Measurements from ENCODE around the gene FTSJ1.

Gene FTSJ1

GRCh38 chrX:48507246-48507645, 31.2 kb downstream of the FTSJ1 start:
- no peak for DNase-seq (ENCODE audit: insufficient read length, low spot score)
- no peak for TF ChIP-seq POLR2AphosphoS5 (IDR thresholded peaks at IDR 0.05; ENCODE audit: low read depth, low read length)
- no peak for TF ChIP-seq PAX5 (IDR thresholded peaks at IDR 0.05; ENCODE audit: insufficient read depth, low read length, severe bottlenecking)
- no peak for TF ChIP-seq TAF1 (IDR thresholded peaks at IDR 0.05; ENCODE audit: low read depth, low read length)
- no peak for TF ChIP-seq POU2F2 (IDR thresholded peaks at IDR 0.05; ENCODE audit: low read depth, low read length)
- TF ChIP-seq SPI1 (IDR thresholded peaks at IDR 0.05; ENCODE audit: low read depth, low read length), result no peak
- TF ChIP-seq POLR2A (IDR thresholded peaks at IDR 0.05; ENCODE audit: low read depth, low read length), result no peak
- no peak for FAIRE-seq

- no peak for TF ChIP-seq SPI1 (IDR thresholded peaks at IDR 0.05; ENCODE audit: low read depth, low read length)
- peak; percentile 61 for TF ChIP-seq POLR2A (IDR thresholded peaks at IDR 0.05; ENCODE audit: low read depth, low read length)
- TF ChIP-seq POU2F2 (IDR thresholded peaks at IDR 0.05; ENCODE audit: low read depth, low read length), result peak; percentile 73; the same call in 1 of the 2 replicates
- 0 out of 2 replicates have a peak, but pooled peaks have one; percentile 51 for TF ChIP-seq POLR2AphosphoS5 (IDR thresholded peaks at IDR 0.05; ENCODE audit: low read depth, low read length)
- DNase-seq (ENCODE audit: insufficient read length, low spot score) (peak; percentile 92), FAIRE-seq (peak; percentile 93)
These were observed 32.6 kb downstream of the FTSJ1 start, which contains the start of gene PORCN for GRCh38 chrX:48508400-48509244. PORCN (plus strand) TSS chrX:48508992; CDS start chrX:48509821, 829 bp downstream.

GRCh38 chrX:48509245-48509590, 33.2 kb downstream of the FTSJ1 start:
- DNase-seq (ENCODE audit: insufficient read length, low spot score) (no peak), FAIRE-seq (no peak)
- TF ChIP-seq POLR2AphosphoS5 (IDR thresholded peaks at IDR 0.05; ENCODE audit: low read depth, low read length), result no peak
- TF ChIP-seq PAX5 (IDR thresholded peaks at IDR 0.05; ENCODE audit: insufficient read depth, low read length, severe bottlenecking), result no peak

- TF ChIP-seq SPI1 (IDR thresholded peaks at IDR 0.05; ENCODE audit: low read depth, low read length) (no peak), PAX5 (IDR thresholded peaks at IDR 0.05; ENCODE audit: insufficient read depth, low read length, severe bottlenecking) (no peak), POLR2AphosphoS5 (IDR thresholded peaks at IDR 0.05; ENCODE audit: low read depth, low read length) (no peak), POLR2A (IDR thresholded peaks at IDR 0.05; ENCODE audit: low read depth, low read length) (no peak), TAF1 (IDR thresholded peaks at IDR 0.05; ENCODE audit: low read depth, low read length) (no peak), POU2F2 (IDR thresholded peaks at IDR 0.05; ENCODE audit: low read depth, low read length) (no peak)
- peak; percentile 52 for FAIRE-seq
These were observed 33.6 kb downstream of the FTSJ1 start for GRCh38 chrX:48509619-48510018.

GRCh38 chrX:48511560-48511959, 35.6 kb downstream of the FTSJ1 start:
- no peak for FAIRE-seq
- TF ChIP-seq PAX5 (IDR thresholded peaks at IDR 0.05; ENCODE audit: insufficient read depth, low read length, severe bottlenecking) (no peak), POLR2A (IDR thresholded peaks at IDR 0.05; ENCODE audit: low read depth, low read length) (no peak), TAF1 (IDR thresholded peaks at IDR 0.05; ENCODE audit: low read depth, low read length) (no peak), SPI1 (IDR thresholded peaks at IDR 0.05; ENCODE audit: low read depth, low read length) (no peak), POU2F2 (IDR thresholded peaks at IDR 0.05; ENCODE audit: low read depth, low read length) (no peak), POLR2AphosphoS5 (IDR thresholded peaks at IDR 0.05; ENCODE audit: low read depth, low read length) (no peak)
- DNase-seq (ENCODE audit: insufficient read length, low spot score), result no peak

More at GRCh38 chrX:48509619-48510018, 33.6 kb downstream of the FTSJ1 start:
- no peak for DNase-seq (ENCODE audit: insufficient read length, low spot score)

GRCh38 chrX:48512371-48512935, 36.5 kb downstream of the FTSJ1 start:
- TF ChIP-seq POU2F2 (IDR thresholded peaks at IDR 0.05; ENCODE audit: low read depth, low read length), result no peak
- TF ChIP-seq POLR2AphosphoS5 (IDR thresholded peaks at IDR 0.05; ENCODE audit: low read depth, low read length), result no peak
- no peak for TF ChIP-seq SPI1 (IDR thresholded peaks at IDR 0.05; ENCODE audit: low read depth, low read length)
- no peak for TF ChIP-seq POLR2A (IDR thresholded peaks at IDR 0.05; ENCODE audit: low read depth, low read length)
- no peak for TF ChIP-seq TAF1 (IDR thresholded peaks at IDR 0.05; ENCODE audit: low read depth, low read length)
- no peak for TF ChIP-seq PAX5 (IDR thresholded peaks at IDR 0.05; ENCODE audit: insufficient read depth, low read length, severe bottlenecking)
- FAIRE-seq (no peak), DNase-seq (ENCODE audit: insufficient read length, low spot score) (no peak)

GRCh38 chrX:48513670-48514069, 37.7 kb downstream of the FTSJ1 start:
- TF ChIP-seq SPI1 (IDR thresholded peaks at IDR 0.05; ENCODE audit: low read depth, low read length) (no peak), POLR2A (IDR thresholded peaks at IDR 0.05; ENCODE audit: low read depth, low read length) (no peak), PAX5 (IDR thresholded peaks at IDR 0.05; ENCODE audit: insufficient read depth, low read length, severe bottlenecking) (no peak), POLR2AphosphoS5 (IDR thresholded peaks at IDR 0.05; ENCODE audit: low read depth, low read length) (no peak), POU2F2 (IDR thresholded peaks at IDR 0.05; ENCODE audit: low read depth, low read length) (no peak), TAF1 (IDR thresholded peaks at IDR 0.05; ENCODE audit: low read depth, low read length) (no peak)
- no peak for DNase-seq (ENCODE audit: insufficient read length, low spot score)
- FAIRE-seq, result no peak

- DNase-seq (ENCODE audit: insufficient read length, low spot score) (no peak), FAIRE-seq (no peak)
- TF ChIP-seq POLR2A (IDR thresholded peaks at IDR 0.05; ENCODE audit: low read depth, low read length), result no peak
- no peak for TF ChIP-seq PAX5 (IDR thresholded peaks at IDR 0.05; ENCODE audit: insufficient read depth, low read length, severe bottlenecking)
- no peak for TF ChIP-seq SPI1 (IDR thresholded peaks at IDR 0.05; ENCODE audit: low read depth, low read length)
- TF ChIP-seq POLR2AphosphoS5 (IDR thresholded peaks at IDR 0.05; ENCODE audit: low read depth, low read length), result no peak
- TF ChIP-seq TAF1 (IDR thresholded peaks at IDR 0.05; ENCODE audit: low read depth, low read length), result no peak
These were observed 38.3 kb downstream of the FTSJ1 start for GRCh38 chrX:48514126-48514806.

GRCh38 chrX:48514868-48515460, 39.0 kb downstream of the FTSJ1 start:
- TF ChIP-seq TAF1 (IDR thresholded peaks at IDR 0.05; ENCODE audit: low read depth, low read length) (no peak), PAX5 (IDR thresholded peaks at IDR 0.05; ENCODE audit: insufficient read depth, low read length, severe bottlenecking) (no peak), POLR2A (IDR thresholded peaks at IDR 0.05; ENCODE audit: low read depth, low read length) (no peak), SPI1 (IDR thresholded peaks at IDR 0.05; ENCODE audit: low read depth, low read length) (no peak), POU2F2 (IDR thresholded peaks at IDR 0.05; ENCODE audit: low read depth, low read length) (no peak), POLR2AphosphoS5 (IDR thresholded peaks at IDR 0.05; ENCODE audit: low read depth, low read length) (no peak)
- DNase-seq (ENCODE audit: insufficient read length, low spot score) (no peak), FAIRE-seq (no peak)

Data from GM12891 (cell line).